Activated CD4-positive, alpha-beta T cell treated with anti-CD3 and anti-CD28 coated beads for 36 hours (primary cell): ENCODE measurements around the gene FAAP100. TPM values are rescaled to one million over a fixed set of nuclear protein-coding genes. Genes with fewer than 3 reads are reported as not detected.

Experiments
- ATAC-seq: fragments of 200-7000 bp; cut with Tn5 transposase; one replicate; pipeline ENCODE4 v1.10.0; 2021; ENCODE audit warnings: mild to moderate bottlenecking, moderate library complexity
- CTCF ChIA-PET: fragments of 350-600 bp; sonication (Branson Sonifier 250); formaldehyde crosslinking; loops from one replicate; lab custom pipeline; 2021; ENCODE audit warnings: antibody characterized with exemption; lab: Charles Lee
- POLR2A ChIA-PET: fragments of 350-600 bp; sonication (Branson Sonifier 250); formaldehyde crosslinking; loops from one replicate; lab custom pipeline; 2021; ENCODE audit warnings: antibody characterized with exemption, inconsistent platforms; lab: Charles Lee
- DNase-seq: peaks from one replicate; pipeline ENCODE4 v3.0.0-alpha.2; 2020
- H3K27ac Mint-ChIP-seq: one replicate; pipeline ENCODE4 v1.8.0; 2021; ENCODE audit warnings: mixed read lengths
- H3K27me3 Mint-ChIP-seq: one replicate; pipeline ENCODE4 v1.8.0; 2021; ENCODE audit warnings: mixed read lengths
- H3K36me3 Mint-ChIP-seq: one replicate; pipeline ENCODE4 v1.8.0; 2021; ENCODE audit warnings: low read depth, mixed read lengths
- H3K4me1 Mint-ChIP-seq: one replicate; pipeline ENCODE4 v1.8.0; 2021; ENCODE audit warnings: mixed read lengths
- H3K4me3 Mint-ChIP-seq: one replicate; pipeline ENCODE4 v1.8.0; 2021; ENCODE audit warnings: mild to moderate bottlenecking, moderate library complexity, mixed read lengths
- H3K9me3 Mint-ChIP-seq: one replicate; pipeline ENCODE4 v1.8.0; 2021; ENCODE audit warnings: low read depth, mixed read lengths
- intact Hi-C, 2 experiments: fragments of 100-400 bp; cut with DNase I in 1 of 2; cut with micrococcal nuclease in 1 of 2; formaldehyde crosslinking; loops; one replicate each; pipeline versions ENCODE4 v1.14.2 to v1.15.1; 2022 to 2024; cut with DNase I, micrococcal nuclease
- total RNA-seq, 2 experiments: library from RNA; stranded (reverse); gene quantifications; one replicate each; pipeline ENCODE4 v1.2.3, GENCODE V29; 2021

FAAP100 gene
- total RNA-seq, 2 experiments from 2014 or later: 30.4 to 39.3 TPM

GRCh38 chr17:81527591-81528383 is 24.4 kb downstream of the FAAP100 start, which contains the start of gene FSCN2:
Gene FSCN2 (plus strand): TSS chr17:81528377. CDS start chr17:81528532, 155 bp downstream.
- DNase-seq (no peak), ATAC-seq (no peak)
- intact Hi-C loops: no loop called here
- Mint-ChIP-seq H3K27me3 (peaks cover 2% of the 10 kb centered on the region), H3K36me3 (no peaks in the 10 kb centered on the region), H3K9me3 (no peaks in the 10 kb centered on the region), H3K4me3 (no peak within 1 kb of the TSS), H3K4me1 (no peaks in the 10 kb centered on the region), H3K27ac (no peak within 1 kb of the TSS)
- CTCF ChIA-PET: no interaction called here
- POLR2A ChIA-PET: no interaction called here

GRCh38 chr17:81526662-81527571 is 25.2 kb downstream of the FAAP100 start:
- no peaks in the 10 kb centered on the region for H3K36me3 Mint-ChIP-seq
- H3K9me3 Mint-ChIP-seq: no peaks in the 10 kb centered on the region
- DNase-seq (no peak), ATAC-seq (no peak)
- H3K27ac Mint-ChIP-seq: no peak overlapping the region
- intact Hi-C loops: no loop called here
- no peak overlapping the region for H3K4me3 Mint-ChIP-seq
- H3K4me1 Mint-ChIP-seq: no peaks in the 10 kb centered on the region
- CTCF ChIA-PET: interaction anchor here (0.7 kb wide), 1 partner anchor 436 kb away, joined by 3 read pairs; no protein-coding TSS in a partner anchor
- POLR2A ChIA-PET: no interaction called here
- peaks cover 2% of the 10 kb centered on the region for H3K27me3 Mint-ChIP-seq

GRCh38 chr17:81524865-81525159 is 27.3 kb downstream of the FAAP100 start:
- Mint-ChIP-seq H3K4me3 (no peak overlapping the region), H3K4me1 (no peaks in the 10 kb centered on the region), H3K27ac (no peak overlapping the region), H3K9me3 (no peaks in the 10 kb centered on the region), H3K27me3 (peaks cover 3% of the 10 kb centered on the region), H3K36me3 (no peaks in the 10 kb centered on the region)
- intact Hi-C loops: no loop called here
- ATAC-seq: no peak
- ChIA-PET POLR2A (no interaction called here), CTCF (no interaction called here)
- DNase-seq: no peak

GRCh38 chr17:81524039-81524864 is 27.9 kb downstream of the FAAP100 start:
- no peak overlapping the region for H3K27ac Mint-ChIP-seq
- H3K36me3 Mint-ChIP-seq: no peaks in the 10 kb centered on the region
- no peak overlapping the region for H3K4me3 Mint-ChIP-seq
- intact Hi-C loops: no loop called here
- POLR2A ChIA-PET: no interaction called here
- H3K27me3 Mint-ChIP-seq: peaks cover 3% of the 10 kb centered on the region
- DNase-seq: no peak
- H3K9me3 Mint-ChIP-seq: no peaks in the 10 kb centered on the region
- H3K4me1 Mint-ChIP-seq: no peaks in the 10 kb centered on the region
- CTCF ChIA-PET: no interaction called here
- no peak for ATAC-seq

- CTCF ChIA-PET: interaction anchor here (0.7 kb wide), 1 partner anchor 111 kb away, joined by 3 read pairs; no protein-coding TSS in a partner anchor
- POLR2A ChIA-PET: no interaction called here
- no peaks in the 10 kb centered on the region for H3K9me3 Mint-ChIP-seq
- no peaks in the 10 kb centered on the region for H3K4me1 Mint-ChIP-seq
- ATAC-seq (no peak), DNase-seq (no peak)
- H3K27ac Mint-ChIP-seq: no peak overlapping the region
- no peaks in the 10 kb centered on the region for H3K36me3 Mint-ChIP-seq
- intact Hi-C loops: no loop called here
- no peak overlapping the region for H3K4me3 Mint-ChIP-seq
- H3K27me3 Mint-ChIP-seq: peaks cover 3% of the 10 kb centered on the region
Measured at GRCh38 chr17:81523402-81524038, 28.6 kb downstream of the FAAP100 start.

- intact Hi-C loops: no loop called here
- CTCF ChIA-PET: interaction anchor here (0.7 kb wide), 1 partner anchor 112 kb away, joined by 3 read pairs; no protein-coding TSS in a partner anchor
Measured at GRCh38 chr17:81522491-81523401, 29.4 kb downstream of the FAAP100 start.

GRCh38 chr17:81520021-81520901 is 31.9 kb downstream of the FAAP100 start:
- DNase-seq (no peak), ATAC-seq (no peak)
- no peaks in the 10 kb centered on the region for H3K9me3 Mint-ChIP-seq
- ChIA-PET POLR2A (no interaction called here), CTCF (no interaction called here)
- peaks cover 2% of the 10 kb centered on the region for H3K27me3 Mint-ChIP-seq
- H3K4me1 Mint-ChIP-seq: peaks cover 14% of the 10 kb centered on the region
- intact Hi-C loops: no loop called here
- H3K4me3 Mint-ChIP-seq: peak overlapping the region; percentile 40
- H3K27ac Mint-ChIP-seq: no peak overlapping the region
- peaks cover 1% of the 10 kb centered on the region for H3K36me3 Mint-ChIP-seq

More at GRCh38 chr17:81522491-81523401, 29.4 kb downstream of the FAAP100 start:
- Mint-ChIP-seq H3K9me3 (no peaks in the 10 kb centered on the region), H3K27me3 (peaks cover 3% of the 10 kb centered on the region), H3K36me3 (no peaks in the 10 kb centered on the region), H3K4me3 (no peak overlapping the region), H3K27ac (no peak overlapping the region), H3K4me1 (peaks cover 3% of the 10 kb centered on the region)
- POLR2A ChIA-PET: no interaction called here
- ATAC-seq: no peak
- no peak for DNase-seq

- no peaks in the 10 kb centered on the region for H3K9me3 Mint-ChIP-seq
- peaks cover 2% of the 10 kb centered on the region for H3K36me3 Mint-ChIP-seq
- peak overlapping the region; percentile 40 for H3K4me3 Mint-ChIP-seq
- H3K4me1 Mint-ChIP-seq: peaks cover 14% of the 10 kb centered on the region
- peaks cover 2% of the 10 kb centered on the region for H3K27me3 Mint-ChIP-seq
- no peak overlapping the region for H3K27ac Mint-ChIP-seq
- ChIA-PET POLR2A (interaction anchor here (0.6 kb wide), 1 partner anchor 328 kb away, joined by 3 read pairs; no protein-coding TSS in a partner anchor), CTCF (interaction anchor here (0.8 to 1.2 kb wide), 6 partner anchors 11 to 314 kb away, joined by 3 to 4 read pairs (median 3); partner anchors contain the start of gene MCRIP1)
- peak; percentile 79 for DNase-seq
- ATAC-seq: peak; percentile 47
- intact Hi-C loops: loop anchor here in 1 of 2 experiments (1.0 to 10.0 kb wide), 2 partner anchors 33 to 775 kb away; partner anchors contain the start of gene FAAP100
Measured at GRCh38 chr17:81519284-81520020, 32.7 kb downstream of the FAAP100 start.
